Stimulated activated CD8-positive, alpha-beta memory T cell treated with anti-CD3 and anti-CD28 coated beads, Interleukin-12 subunit alpha, Interleukin-12 subunit beta, amount 100 ng/mL, for 24 hours (primary cell): Measurements from ENCODE around the gene LSP1.

Experiments
- DNase-seq: peaks from one replicate; pipeline ENCODE4 v3.0.0-alpha.2; 2020; ENCODE audit errors: extremely low read depth

The LSP1 gene

DNA sequence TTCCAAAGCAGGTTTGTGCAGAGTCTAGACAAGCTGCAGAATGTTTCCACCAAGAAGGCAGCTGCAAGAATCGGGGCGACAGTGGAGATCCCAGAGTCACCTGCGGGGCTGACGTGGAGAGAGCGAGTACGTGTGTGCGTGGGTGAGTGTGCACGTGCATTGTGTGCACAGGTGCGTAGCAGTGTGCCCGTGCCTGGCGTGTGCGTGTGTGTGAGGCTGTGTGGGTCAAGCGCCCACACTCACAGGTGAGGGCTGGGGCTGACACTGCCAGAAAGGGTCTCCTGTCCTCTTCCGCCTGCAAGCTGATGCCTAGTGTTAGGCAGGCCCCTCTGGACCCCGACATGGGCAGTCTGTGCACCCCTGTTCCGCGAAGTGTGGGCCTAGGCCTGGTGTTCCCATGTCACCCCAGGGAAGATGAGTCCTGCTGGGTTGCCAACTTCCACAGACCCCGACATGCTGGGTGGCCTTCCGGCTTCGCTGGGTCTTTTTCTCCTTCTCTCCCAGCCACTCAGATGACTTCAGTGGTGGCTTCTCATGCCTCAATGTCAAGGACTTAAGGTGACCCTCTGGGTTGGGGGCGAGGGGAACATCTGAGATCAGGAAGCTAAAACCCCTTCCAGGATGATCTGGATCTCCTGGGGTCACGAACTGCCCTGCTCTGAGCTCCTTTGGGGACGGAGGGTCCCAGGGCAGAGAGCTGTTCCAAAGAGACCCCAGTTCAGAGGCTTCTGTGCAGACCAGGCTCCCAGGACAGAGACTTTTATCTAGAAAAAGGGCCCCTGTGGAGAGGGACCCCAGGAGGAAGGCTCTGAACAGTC lies 28.5 kb upstream of the LSP1 start:
- DNase-seq: no peak

DNA sequence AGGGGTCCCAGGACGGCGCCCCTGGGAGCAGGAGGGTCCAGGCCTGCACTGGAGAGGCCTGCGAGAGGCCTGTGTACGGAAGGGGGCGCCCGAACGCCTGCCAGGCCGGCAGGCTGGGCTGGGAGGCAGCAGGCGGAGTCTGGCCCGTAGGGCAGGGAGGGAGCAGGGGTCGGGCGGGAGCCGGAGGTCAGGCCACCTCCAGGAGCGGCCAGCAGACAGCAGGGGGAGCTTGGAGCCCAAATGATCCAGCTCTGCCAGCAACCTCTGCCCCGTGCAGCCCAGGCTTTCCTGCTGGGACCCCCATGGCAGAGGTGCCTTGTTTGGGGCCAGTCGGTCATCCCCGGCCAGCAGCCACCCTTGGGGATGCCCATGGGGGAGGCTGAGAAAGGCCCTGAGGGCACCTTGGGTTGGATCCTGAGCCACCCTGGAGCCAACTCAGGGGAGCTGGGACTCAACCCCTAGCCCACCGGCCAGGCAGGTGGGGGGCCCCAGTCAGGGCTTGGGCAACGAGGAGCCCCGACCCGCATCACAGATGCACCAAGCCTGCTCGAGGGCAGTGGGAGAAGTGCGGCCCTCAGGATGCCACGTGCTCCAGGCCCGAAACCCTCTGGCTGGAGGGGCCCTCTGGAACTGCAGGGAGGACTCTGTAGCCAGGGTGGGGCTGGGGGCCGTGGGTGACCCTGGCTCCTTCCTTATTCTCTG lies 27.7 kb upstream of the LSP1 start:
- no peak for DNase-seq

DNA sequence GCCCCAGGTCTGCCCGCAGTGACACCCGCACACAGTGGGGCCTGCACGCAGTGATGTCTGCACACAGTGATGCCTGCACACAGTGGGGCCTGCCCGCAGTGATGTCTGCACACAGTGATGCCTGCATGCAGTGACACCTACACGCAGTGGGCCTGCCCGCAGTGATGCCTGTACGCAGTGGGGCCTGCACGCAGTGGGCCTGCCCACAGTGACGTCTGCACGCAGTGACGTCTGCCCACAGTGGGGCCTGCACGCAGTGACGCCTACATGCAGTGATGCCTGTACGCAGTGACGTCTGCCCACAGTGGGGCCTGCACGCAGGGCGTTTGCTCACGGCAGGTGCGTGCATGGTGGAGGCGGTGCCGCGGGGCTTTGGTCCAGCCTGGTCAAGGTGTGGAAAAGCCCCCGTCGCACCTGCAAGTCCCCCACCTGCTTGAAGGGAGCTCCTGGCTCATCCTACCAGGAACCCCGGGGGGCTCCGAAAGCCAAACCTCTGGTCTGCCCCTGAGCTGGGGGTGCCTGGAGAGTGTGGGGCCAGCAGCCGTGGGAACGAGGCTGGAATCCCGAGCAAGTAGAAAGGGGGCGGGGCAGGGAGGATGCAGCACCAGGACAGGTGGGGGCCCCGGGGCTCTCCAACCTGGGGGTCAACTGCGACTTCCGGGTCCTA lies 27.0 kb upstream of the LSP1 start:
- DNase-seq: no peak

DNA sequence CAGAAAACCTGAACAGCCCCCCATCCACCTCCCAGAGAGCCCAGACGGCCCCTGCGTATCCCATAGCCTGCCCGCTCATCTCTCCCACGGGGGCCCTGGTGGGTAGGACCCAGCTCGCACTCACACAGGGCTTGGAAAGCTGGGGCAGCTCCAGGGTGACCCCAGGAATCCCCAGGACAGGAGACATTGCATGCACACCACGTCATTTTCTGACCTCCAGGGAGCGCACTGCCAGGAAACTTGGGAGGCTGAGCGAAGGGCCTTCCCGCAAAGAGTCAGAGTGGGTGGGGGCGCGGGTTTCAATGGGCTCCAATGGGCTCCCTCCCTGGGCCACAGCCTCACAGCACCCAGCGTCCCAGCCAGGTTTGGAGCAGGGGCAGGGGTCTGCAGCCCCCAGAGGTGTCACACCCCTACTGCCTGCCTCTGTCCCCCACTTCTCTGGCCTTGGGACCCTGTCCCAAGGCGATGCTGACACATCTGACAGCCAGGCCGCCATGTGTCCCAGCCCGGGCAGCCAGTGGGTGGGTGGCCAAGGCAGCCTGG lies 26.3 kb upstream of the LSP1 start:
- DNase-seq: no peak

DNA sequence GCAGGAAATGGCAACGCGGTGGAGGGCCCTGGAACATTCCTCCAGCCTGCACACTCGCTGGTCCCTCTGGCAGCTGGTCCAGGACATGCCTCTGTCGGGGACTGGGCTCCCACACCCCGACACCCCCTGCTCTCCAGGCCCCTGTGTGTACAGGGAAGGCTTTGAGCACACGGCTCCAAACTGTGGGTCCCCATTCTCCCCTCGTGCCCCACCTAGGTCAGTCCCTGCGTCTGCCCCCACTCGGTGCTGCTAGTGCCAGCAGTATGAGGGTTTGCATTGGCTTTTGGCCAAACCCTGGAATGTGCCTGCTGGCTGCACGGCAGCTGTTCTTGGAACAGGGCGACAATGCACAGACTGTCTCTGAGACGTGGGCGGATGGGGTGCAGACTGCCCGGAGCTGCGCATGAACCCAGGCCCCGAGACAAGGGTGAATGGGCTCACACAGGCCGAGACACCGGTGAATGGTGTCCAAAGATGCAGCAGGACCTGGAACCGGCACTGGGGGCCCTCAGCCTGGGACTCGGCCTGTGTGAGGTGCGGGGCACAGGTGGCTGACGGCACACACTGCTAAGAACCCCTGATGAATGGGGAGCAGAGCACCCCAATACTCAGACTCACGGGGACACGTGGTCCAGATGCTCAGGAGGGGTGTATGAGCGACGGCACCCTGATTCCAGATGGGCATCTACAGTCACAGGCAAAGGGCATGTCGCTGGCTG lies 25.6 kb upstream of the LSP1 start:
- DNase-seq: no peak

DNA sequence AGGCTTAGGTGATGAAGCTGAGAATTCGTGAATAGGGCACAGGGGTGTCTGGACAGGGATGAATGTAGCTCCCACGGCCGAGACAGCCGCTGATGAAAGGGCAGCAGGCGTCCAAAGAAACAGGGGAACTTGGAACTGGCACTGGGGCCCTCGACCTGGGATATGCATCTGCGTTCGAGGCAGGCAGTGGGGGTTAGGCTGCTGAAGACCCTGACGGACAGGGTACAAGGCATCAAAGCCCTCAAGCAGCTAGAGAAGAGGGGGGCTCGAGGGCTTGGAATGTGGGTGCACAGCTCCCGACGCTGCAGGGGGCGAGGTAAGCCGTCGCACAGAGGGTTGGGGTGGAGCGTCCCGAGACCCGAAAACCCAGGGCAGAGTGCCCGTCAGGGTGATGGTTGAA lies 25.0 kb upstream of the LSP1 start:
- no peak for DNase-seq

DNA sequence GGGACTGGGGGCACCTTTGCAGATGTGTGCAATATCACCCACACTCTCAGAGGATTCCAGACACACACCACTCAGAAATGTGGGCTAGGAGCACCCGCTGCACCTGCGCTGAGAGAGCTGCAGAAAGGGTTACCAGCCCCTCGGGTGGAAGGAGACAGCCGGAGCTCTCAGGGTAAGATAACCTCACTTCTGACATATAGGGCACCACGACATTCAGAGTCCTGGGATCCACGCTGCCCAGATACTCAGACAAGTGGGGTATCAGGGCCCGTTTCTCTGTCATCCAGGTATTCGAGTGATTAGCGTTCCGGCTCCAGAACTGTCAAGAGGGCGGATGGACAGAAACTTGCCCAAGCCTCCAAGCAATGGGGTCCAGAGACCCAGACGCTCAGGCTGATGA lies 24.3 kb upstream of the LSP1 start:
- no peak for DNase-seq

DNA sequence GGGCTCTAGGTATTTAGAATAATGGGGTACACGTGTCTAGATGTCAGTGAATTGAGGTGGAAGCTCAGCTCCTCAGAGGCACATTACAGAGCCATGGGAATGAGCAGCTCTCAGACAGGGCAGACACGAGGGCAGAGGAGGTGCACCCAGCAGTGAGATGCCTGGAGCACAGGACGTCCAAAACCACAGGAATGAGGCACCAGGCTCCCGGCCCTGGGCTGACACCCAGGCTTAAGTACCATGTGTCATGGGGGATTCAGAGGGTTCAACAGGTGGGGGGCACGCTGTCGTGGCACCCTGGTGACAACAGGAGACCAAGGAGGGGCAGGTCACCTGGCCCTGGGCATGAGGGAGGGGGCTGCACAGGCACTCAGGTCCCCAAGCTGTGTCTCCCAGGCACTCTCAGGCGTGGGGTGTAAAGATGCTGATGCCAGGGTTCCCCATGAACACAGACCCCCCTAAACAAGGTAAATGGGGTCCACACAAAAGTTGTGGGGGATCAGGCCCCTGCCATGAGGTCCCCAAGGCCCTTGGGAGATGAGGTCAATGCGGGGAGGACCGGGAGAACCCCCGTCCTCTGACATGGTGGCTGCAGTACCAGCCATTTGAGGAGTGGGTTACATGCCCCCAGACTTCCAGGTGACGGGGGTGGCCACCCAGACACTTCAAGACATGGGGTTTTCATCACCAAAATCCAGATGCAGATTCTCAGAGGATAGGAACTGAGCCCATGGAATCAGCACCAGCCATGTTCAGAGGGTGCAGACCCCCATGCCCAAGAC lies 23.7 kb upstream of the LSP1 start:
- no peak for DNase-seq

DNA sequence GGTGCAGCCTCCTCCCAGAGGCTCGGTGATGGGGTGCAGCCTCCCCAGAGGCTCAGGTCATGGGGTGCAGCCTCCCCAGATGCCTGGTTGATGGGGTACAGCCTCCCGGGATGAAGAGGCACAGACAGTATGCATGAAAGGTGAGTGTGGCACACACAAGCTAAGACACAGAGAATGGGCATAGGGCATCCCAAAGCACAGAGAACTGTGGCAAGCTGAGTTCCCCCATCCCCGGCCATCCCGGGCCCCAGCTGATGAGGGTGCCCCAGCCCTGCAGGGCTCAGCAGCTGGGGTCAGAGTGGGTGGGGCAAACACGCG lies 22.9 kb upstream of the LSP1 start:
- DNase-seq: no peak

DNA sequence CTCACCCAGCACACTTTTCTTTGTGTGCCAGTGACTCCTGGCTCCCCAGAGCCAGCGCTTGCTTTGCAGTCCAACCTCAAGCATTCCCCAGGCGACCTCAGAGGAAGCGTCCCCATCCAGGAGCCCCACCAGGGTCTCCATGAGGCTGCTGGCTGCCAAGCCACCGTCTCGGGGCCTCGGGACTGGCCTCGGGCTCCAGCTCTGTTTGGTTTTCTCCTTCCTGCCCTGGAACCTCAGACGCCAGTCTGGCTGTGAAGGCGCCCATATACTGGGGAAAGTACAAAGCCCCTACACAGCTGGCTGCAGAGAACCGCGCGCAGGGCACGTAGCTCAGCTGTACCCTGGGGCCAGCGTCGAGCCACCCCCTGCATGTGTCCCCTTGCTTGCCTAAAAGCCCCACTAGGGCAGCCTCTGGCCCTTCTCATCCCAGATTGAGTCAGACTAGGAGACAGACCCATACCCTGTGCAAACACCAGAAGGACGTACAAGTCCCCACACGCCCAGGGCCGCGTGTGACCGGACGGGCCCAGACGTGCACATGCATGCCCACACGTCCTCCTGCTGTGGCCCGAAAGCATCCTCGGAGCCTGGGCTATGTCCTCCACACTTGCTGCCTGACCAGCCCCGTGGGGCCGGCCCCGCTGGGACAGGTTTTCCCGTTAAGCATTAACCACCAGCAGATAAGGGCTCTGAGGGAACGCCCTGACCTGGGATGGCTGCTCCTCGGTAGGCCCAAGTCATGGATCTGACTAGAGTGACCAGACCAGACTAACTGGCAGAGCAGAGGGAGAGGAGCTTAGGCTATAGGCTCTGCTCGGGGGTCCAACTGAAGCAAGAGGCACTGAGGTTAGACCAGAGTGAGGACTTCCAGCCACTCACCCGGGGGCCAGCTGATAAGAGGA lies 22.3 kb upstream of the LSP1 start:
- no peak for DNase-seq

DNA sequence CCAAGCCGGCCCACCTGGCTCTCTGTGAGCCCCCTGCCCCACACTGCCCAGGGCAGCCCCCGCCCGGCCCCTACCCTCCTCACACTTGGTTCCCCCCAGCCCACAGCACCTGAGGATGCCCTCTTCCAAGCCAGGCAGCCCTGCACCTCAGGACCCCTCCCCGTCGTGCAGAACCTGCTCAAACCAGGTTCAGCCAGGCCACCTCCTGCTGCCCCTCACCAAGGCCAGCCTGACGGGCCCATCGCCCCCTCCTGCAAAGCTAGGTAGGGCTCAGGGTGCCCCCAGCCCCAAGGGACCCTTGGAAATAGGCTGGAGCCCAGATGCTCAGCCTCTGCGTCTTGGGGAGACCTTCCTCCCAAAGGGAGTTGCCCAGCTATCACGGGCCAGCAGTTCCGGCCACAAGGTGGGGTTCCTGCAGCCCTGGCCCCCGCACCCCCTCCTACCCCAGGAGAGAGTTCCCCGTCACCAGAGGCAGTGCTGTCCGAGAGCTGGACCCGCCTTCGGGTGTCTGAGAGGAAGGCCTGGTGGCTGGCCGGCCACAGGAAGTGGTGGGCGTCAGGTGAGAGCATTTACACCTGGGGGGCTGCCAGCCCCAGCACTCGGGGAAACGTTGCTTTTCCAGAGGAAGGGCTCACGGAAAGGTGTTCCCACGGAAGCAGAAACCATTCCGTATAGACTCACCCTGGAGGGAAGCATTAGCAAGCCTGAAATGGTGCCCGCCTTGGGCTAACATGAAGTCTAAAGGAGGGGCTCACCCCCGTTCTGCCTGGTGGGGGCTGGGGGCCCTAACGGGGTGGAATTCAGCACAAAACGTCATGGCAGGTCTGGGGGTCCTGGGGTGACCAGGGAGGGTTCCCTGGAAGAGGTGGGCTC lies 21.3 kb upstream of the LSP1 start:
- no peak for DNase-seq

DNA sequence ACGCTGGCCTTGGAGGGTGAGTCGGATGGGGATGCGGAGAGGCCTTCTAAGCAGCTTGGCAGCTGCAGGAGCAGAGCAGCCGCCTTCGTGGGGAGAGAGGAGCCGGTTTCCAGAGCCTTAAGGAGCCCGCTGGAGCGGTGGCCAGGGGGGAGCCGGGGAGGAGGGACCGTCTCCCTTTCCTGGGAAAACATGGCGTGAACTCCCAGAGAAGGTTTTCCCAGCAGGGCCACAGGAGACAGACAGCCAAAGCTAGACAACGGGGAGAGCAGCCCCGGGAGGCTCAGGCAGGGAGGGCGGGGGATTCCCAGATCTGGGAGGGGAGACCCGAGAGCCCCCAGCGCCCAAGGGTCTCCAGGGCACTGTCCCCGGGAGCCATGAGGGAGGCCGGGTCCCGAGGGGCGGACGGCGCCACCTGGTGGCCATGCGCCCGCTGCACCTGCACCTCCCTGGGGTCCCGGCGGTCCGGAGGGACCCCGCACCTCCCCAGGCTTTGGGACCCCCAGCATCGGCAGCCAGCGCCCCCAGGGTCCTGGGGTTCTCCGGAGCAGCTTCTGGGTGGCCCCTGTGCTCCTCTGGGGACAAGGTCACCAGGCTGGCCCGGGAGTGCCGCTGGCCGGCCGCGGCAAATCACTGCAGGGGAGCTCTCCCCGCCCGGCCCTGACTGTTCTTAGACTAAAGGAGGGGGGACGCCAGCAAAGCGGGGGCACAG lies 20.5 kb upstream of the LSP1 start:
- no peak for DNase-seq

DNA sequence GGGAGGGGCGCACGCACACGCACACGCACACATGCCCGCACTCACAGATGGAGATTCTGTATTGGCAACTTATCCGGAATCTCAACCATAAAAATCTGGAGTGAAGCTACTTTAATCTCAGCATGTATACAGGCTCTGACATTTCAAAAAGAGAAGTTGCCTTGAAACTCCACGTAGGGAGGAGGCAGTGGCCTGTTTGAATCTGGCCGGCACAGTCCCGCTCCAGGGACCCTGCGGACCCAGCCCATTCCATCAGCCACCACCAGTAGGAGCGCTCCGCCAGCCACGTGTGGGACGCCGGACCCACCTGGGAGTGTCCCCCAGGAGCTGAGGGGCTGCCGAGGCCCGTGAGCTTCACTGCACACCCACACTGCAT lies 20.0 kb upstream of the LSP1 start:
- DNase-seq: no peak

DNA sequence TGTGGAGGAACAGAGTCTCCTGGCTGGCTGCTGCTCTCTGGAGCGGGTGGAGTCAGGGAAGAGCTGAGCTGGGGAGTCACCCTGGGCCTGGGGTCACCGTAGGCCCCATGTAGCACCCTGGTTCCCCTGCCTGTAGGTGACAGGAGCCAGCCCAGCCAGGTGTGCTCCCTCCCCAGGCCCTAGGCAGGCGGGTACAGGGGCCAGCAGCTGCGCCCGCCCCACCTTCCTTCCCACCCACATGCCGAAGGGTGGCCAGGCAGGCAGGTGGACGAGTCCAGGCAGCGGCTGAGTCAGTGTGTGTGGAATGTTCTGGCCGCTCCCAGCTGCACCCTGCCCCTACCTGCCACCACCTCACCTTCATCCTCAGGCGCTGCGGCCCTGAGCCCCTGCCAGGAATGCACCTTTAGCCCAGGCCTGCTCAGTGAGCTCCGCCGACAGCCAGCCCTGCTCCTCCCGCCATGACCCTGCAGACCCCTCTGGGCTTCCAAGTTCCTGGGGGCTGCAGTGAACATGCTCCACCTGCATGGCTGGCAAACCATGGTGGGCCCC lies 18.7 kb upstream of the LSP1 start:
- DNase-seq: no peak

DNA sequence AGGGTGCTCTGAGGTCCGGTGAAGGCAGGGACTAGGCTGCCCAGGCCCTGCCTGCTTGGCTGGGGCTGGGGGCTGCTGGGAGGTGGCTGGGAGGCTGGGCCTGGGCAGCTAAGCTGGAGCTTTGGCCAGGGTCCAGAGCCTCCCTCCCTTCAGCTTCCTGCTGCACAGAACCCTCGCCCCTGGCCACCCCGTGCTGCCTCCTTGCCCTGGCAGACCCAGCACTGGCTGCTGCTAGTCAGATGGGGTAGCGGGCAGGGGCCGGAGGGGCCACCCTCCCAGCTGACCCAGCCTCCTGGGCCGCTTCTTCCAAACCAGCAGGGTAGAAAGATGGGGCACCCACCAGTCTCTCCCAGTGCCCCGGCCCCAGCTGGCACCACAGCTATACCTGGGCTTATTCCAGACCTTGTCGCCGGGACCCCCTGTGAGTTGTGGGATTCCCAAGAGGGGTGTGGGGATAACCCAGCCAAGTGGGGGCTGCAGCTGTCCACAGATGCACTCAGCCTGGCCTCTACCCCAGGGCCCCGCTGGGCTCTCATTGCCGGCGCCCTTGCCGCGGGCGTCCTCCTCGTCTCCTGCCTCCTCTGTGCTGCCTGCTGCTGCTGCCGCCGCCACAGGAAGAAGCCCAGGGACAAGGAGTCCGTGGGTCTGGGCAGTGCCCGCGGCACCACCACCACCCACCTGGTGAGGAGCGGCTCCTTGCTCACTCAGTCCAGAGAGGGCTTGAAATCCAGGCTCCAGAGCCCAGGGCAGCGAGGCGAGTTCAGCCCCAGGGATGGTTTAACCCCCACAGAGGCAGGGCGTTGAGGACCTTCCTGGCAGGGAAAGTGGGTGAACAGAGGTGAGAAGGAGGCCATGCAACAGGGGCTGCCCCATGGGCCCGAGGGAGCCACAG lies 17.9 kb upstream of the LSP1 start, which contains the start of gene SYT8:
Gene SYT8 (plus strand): TSS at position 212 of the 892 bp plus-strand sequence. CDS start 116 bp downstream, at position 328.
- DNase-seq: no peak

DNA sequence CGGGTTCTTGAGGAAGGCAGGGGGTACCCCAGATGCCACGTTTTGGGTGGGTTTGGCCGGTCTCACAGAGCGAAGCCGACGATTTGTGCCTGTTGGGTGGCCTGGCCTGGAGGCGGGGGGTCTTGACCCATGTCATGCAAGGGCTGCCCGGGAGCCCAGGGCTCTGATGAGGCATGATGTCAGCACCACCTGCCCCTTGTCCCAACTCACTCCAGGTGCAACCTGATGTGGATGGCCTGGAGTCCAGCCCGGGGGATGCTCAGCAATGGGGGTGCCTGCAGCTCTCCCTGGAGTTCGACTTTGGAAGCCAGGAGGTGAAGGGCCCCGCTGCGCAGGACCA lies 17.2 kb upstream of the LSP1 start:
- DNase-seq: no peak
